Measurements from ENCODE around the gene FBXO11.
"Not testable (repeated sequence)": the region's sequence is repeated elsewhere in the genome, so short reads cannot be mapped to it uniquely, and the experiment has no call there.

The FBXO11 gene

GRCh38 chr2:47906157-47907038 lies at the start of gene FBXO11:
Gene FBXO11, minus strand, starts transcription at chr2:47906498. Its CDS starts 778 bp downstream, at chr2:47905720.
- Mint-ChIP-seq H3K4me3 (peak within 1 kb of the TSS; percentile 92), H3K27me3 (no peaks in the 10 kb centered on the region), H3K27ac (peak within 1 kb of the TSS; percentile 97), H3K36me3 (peaks cover 1% of the 10 kb centered on the region), H3K4me1 (peaks cover 43% of the 10 kb centered on the region), H3K9me3 (no peaks in the 10 kb centered on the region)

GRCh38 chr2:47950340-47951301 lies 44.3 kb upstream of the FBXO11 start:
- Mint-ChIP-seq H3K4me3 (no peak overlapping the region), H3K4me1 (no peaks in the 10 kb centered on the region), H3K9me3 (no peaks in the 10 kb centered on the region), H3K27ac (no peak overlapping the region), H3K36me3 (no peaks in the 10 kb centered on the region), H3K27me3 (peaks cover 1% of the 10 kb centered on the region)

- Mint-ChIP-seq H3K27me3 (no peaks in the 10 kb centered on the region), H3K9me3 (no peaks in the 10 kb centered on the region), H3K27ac (no peak overlapping the region), H3K4me3 (no peak overlapping the region), H3K36me3 (no peaks in the 10 kb centered on the region), H3K4me1 (no peaks in the 10 kb centered on the region)
Measured at GRCh38 chr2:47946593-47946992, 40.3 kb upstream of the FBXO11 start.

GRCh38 chr2:47945046-47945781 lies 38.9 kb upstream of the FBXO11 start:
- Mint-ChIP-seq H3K27ac (no peak overlapping the region), H3K9me3 (no peaks in the 10 kb centered on the region), H3K36me3 (no peaks in the 10 kb centered on the region), H3K27me3 (no peaks in the 10 kb centered on the region), H3K4me1 (no peaks in the 10 kb centered on the region), H3K4me3 (no peak overlapping the region)

- no peaks in the 10 kb centered on the region for H3K36me3 Mint-ChIP-seq
- H3K27me3 Mint-ChIP-seq = peaks cover 2% of the 10 kb centered on the region
- no peak overlapping the region for H3K4me3 Mint-ChIP-seq
- no peak overlapping the region for H3K27ac Mint-ChIP-seq
- H3K4me1 Mint-ChIP-seq = no peaks in the 10 kb centered on the region
- no peaks in the 10 kb centered on the region for H3K9me3 Mint-ChIP-seq
Measured at GRCh38 chr2:47941936-47942335, 35.6 kb upstream of the FBXO11 start.

GRCh38 chr2:47937677-47938076 lies 31.4 kb upstream of the FBXO11 start:
- Mint-ChIP-seq H3K9me3 (no peaks in the 10 kb centered on the region), H3K4me3 (no peak overlapping the region), H3K4me1 (no peaks in the 10 kb centered on the region), H3K27ac (no peak overlapping the region), H3K27me3 (peaks cover 2% of the 10 kb centered on the region), H3K36me3 (no peaks in the 10 kb centered on the region)

GRCh38 chr2:47935071-47935470 lies 28.8 kb upstream of the FBXO11 start:
- Mint-ChIP-seq H3K9me3 (no peaks in the 10 kb centered on the region), H3K27me3 (peaks cover 2% of the 10 kb centered on the region), H3K4me1 (no peaks in the 10 kb centered on the region), H3K27ac (no peak overlapping the region), H3K4me3 (no peak overlapping the region), H3K36me3 (no peaks in the 10 kb centered on the region)

GRCh38 chr2:47918043-47918442 lies 11.7 kb upstream of the FBXO11 start:
- H3K27me3 Mint-ChIP-seq = no peaks in the 10 kb centered on the region
- peaks cover 10% of the 10 kb centered on the region for H3K4me1 Mint-ChIP-seq
- no peaks in the 10 kb centered on the region for H3K9me3 Mint-ChIP-seq
- H3K36me3 Mint-ChIP-seq = peaks cover 2% of the 10 kb centered on the region
- H3K27ac Mint-ChIP-seq = no peak overlapping the region
- H3K4me3 Mint-ChIP-seq = no peak overlapping the region

GRCh38 chr2:47917276-47917961 lies 11.1 kb upstream of the FBXO11 start:
- H3K27ac Mint-ChIP-seq = no peak overlapping the region
- peaks cover 10% of the 10 kb centered on the region for H3K4me1 Mint-ChIP-seq
- H3K36me3 Mint-ChIP-seq = peaks cover 2% of the 10 kb centered on the region
- no peak overlapping the region for H3K4me3 Mint-ChIP-seq
- H3K27me3 Mint-ChIP-seq = no peaks in the 10 kb centered on the region
- H3K9me3 Mint-ChIP-seq = no peaks in the 10 kb centered on the region

- Mint-ChIP-seq H3K9me3 (no peaks in the 10 kb centered on the region), H3K27me3 (no peaks in the 10 kb centered on the region), H3K4me3 (no peak overlapping the region), H3K36me3 (peaks cover 2% of the 10 kb centered on the region), H3K4me1 (peaks cover 10% of the 10 kb centered on the region), H3K27ac (no peak overlapping the region)
Measured at GRCh38 chr2:47916412-47916811, 10.1 kb upstream of the FBXO11 start.

GRCh38 chr2:47910662-47911061 lies 4.4 kb upstream of the FBXO11 start:
- H3K36me3 Mint-ChIP-seq, H3K27me3 Mint-ChIP-seq, H3K4me3 Mint-ChIP-seq, H3K27ac Mint-ChIP-seq, H3K9me3 Mint-ChIP-seq: not testable (repeated sequence)
- H3K4me1 Mint-ChIP-seq = peaks cover 14% of the 10 kb centered on the region

GRCh38 chr2:47908682-47909081 lies 2.4 kb upstream of the FBXO11 start:
- Mint-ChIP-seq H3K27me3 (no peaks in the 10 kb centered on the region), H3K27ac (no peak overlapping the region), H3K36me3 (peaks cover 1% of the 10 kb centered on the region), H3K4me3 (no peak overlapping the region), H3K4me1 (peaks cover 21% of the 10 kb centered on the region), H3K9me3 (no peaks in the 10 kb centered on the region)

- H3K9me3 Mint-ChIP-seq = no peaks in the 10 kb centered on the region
- no peaks in the 10 kb centered on the region for H3K27me3 Mint-ChIP-seq
- H3K4me3 Mint-ChIP-seq = peak overlapping the region; percentile 92
- peaks cover 35% of the 10 kb centered on the region for H3K4me1 Mint-ChIP-seq
- peak overlapping the region; percentile 97 for H3K27ac Mint-ChIP-seq
- H3K36me3 Mint-ChIP-seq = peaks cover 1% of the 10 kb centered on the region
Measured at GRCh38 chr2:47907039-47907781, 912 bp upstream of the FBXO11 start.

GRCh38 chr2:47905386-47906156 lies 727 bp downstream of the FBXO11 start:
- peak overlapping the region; percentile 92 for H3K4me3 Mint-ChIP-seq
- H3K36me3 Mint-ChIP-seq = peaks cover 1% of the 10 kb centered on the region
- H3K9me3 Mint-ChIP-seq = no peaks in the 10 kb centered on the region
- peaks cover 45% of the 10 kb centered on the region for H3K4me1 Mint-ChIP-seq
- peak overlapping the region; percentile 92 for H3K27ac Mint-ChIP-seq
- H3K27me3 Mint-ChIP-seq = no peaks in the 10 kb centered on the region

Measured in activated naive CD4-positive, alpha-beta T cell treated with anti-CD3 and anti-CD28 coated beads, Interleukin-2, amount 50 U/mL, for 24 hours (primary cell).